CD4-positive, alpha-beta T cell (primary cell): ENCODE results near the gene ADAM8. TPM values are rescaled to one million over a fixed set of nuclear protein-coding genes. Genes with fewer than 3 reads are reported as not detected.

Experiments
- ATAC-seq: fragments of 200-7000 bp; cut with Tn5 transposase; one replicate; pipeline ENCODE4 v1.10.0; 2022; ENCODE audit warnings: mild to moderate bottlenecking; ENCODE audit not compliant: poor library complexity
- CTCF ChIA-PET: fragments of 350-600 bp; sonication (Branson Sonifier 250); formaldehyde crosslinking; loops from one replicate; lab custom pipeline; 2021; ENCODE audit warnings: antibody characterized with exemption, inconsistent platforms; lab: Charles Lee
- POLR2A ChIA-PET: fragments of 350-600 bp; sonication (Branson Sonifier 250); formaldehyde crosslinking; loops from one replicate; lab custom pipeline; 2021; ENCODE audit warnings: antibody characterized with exemption, inconsistent platforms; lab: Charles Lee
- DNase-seq, 14 experiments: peaks; one replicate each; pipeline ENCODE4 v3.0.0-alpha.2; 2013 to 2020; ENCODE audit warnings: mixed read lengths in 2 of 14
- H3K27ac ChIP-seq, 2 donors: one replicate each; pipeline versions ENCODE4 v1.5.1 to v1.7.0; 2013; ENCODE audit warnings: low read length in 2 of 2, low read depth in 1 of 2, mild to moderate bottlenecking in 1 of 2
- H3K27me3 ChIP-seq, 2 experiments: 1 replicate in 1 of 2; 2 replicates in 1 of 2; pipeline versions ENCODE4 v1.6.1 to v1.7.0; 2013; ENCODE audit warnings: low read length in 2 of 2, control low read depth in 1 of 2, mild to moderate bottlenecking in 1 of 2, moderate library complexity in 1 of 2; ENCODE audit not compliant: insufficient read depth in 2 of 2, control insufficient read depth in 1 of 2
- H3K36me3 ChIP-seq: one replicate; pipeline ENCODE4 v1.6.1; 2013; ENCODE audit warnings: low read length, control low read depth; ENCODE audit not compliant: insufficient read depth
- H3K4me1 ChIP-seq: one replicate; pipeline ENCODE4 v1.6.1; 2013; ENCODE audit warnings: low read length, control low read depth; ENCODE audit not compliant: insufficient read depth
- H3K4me3 ChIP-seq: one replicate; pipeline ENCODE4 v1.5.1; 2013; ENCODE audit warnings: mild to moderate bottlenecking, low read length, moderate library complexity
- H3K9me3 ChIP-seq, 2 experiments: 1 replicate in 1 of 2; 2 replicates in 1 of 2; pipeline versions ENCODE4 v1.6.1 to v1.7.0; 2013; ENCODE audit warnings: low read length in 2 of 2, mild to moderate bottlenecking in 2 of 2, control low read depth in 1 of 2, moderate library complexity in 1 of 2; ENCODE audit not compliant: control insufficient read depth in 1 of 2, insufficient read depth in 1 of 2
- H3K27ac Mint-ChIP-seq: one replicate; pipeline ENCODE4 v1.8.0; 2020; ENCODE audit warnings: mixed read lengths
- H3K27me3 Mint-ChIP-seq: one replicate; pipeline ENCODE4 v1.8.0; 2021; ENCODE audit warnings: mixed read lengths
- H3K36me3 Mint-ChIP-seq: one replicate; pipeline ENCODE4 v1.8.0; 2021; ENCODE audit warnings: low read depth, mixed read lengths
- H3K4me1 Mint-ChIP-seq: one replicate; pipeline ENCODE4 v1.8.0; 2021; ENCODE audit warnings: low read depth, mixed read lengths
- H3K4me3 Mint-ChIP-seq: one replicate; pipeline ENCODE4 v1.8.0; 2020; ENCODE audit warnings: mild to moderate bottlenecking, mixed read lengths
- H3K9me3 Mint-ChIP-seq: one replicate; pipeline ENCODE4 v1.8.0; 2020; ENCODE audit warnings: mixed read lengths
- CTCF ChIP-seq: fragments of 200-600 bp; IDR thresholded peaks from one replicate; pipeline ENCODE4 v1.8.0; 2022; ENCODE audit warnings: antibody characterized with exemption, mild to moderate bottlenecking
- intact Hi-C, 2 experiments: fragments of 100-400 bp; cut with DNase I in 1 of 2; cut with micrococcal nuclease in 1 of 2; formaldehyde crosslinking; loops; one replicate each; pipeline versions ENCODE4 v1.15.1 to v1.9.0; 2023 to 2025; cut with DNase I, micrococcal nuclease
- polyA plus RNA-seq, 2 donors: library from polyadenylated mRNA; unstranded; fragments of 120-200 nt; gene quantifications; one replicate each; pipeline ENCODE4 v1.2.1, GENCODE V29; 2013
- total RNA-seq, 174 experiments: library from RNA in 2 of 174; stranded (reverse) in 2 of 174; gene quantifications; one replicate each; pipeline ENCODE4 v1.2.3 and lab custom pipeline; 2021 to 2026

Gene ADAM8
- total RNA-seq (10 to 100 TPM; 95.6 to 95.9 TPM), total RNA-seq (lab: John Stamatoyannopoulos, UW) (41.5 to 280 (median 125) reads per million in 172 experiments)
- polyA plus RNA-seq (2013, experiment 1 of 2): 72.3 TPM
- polyA plus RNA-seq (2013, experiment 2 of 2): 81.3 TPM

- H3K36me3 ChIP-seq: peaks cover 23% of the 10 kb centered on the region
- Mint-ChIP-seq H3K27me3 (no peaks in the 10 kb centered on the region), H3K4me3 (peak within 1 kb of the TSS; percentile 94), H3K4me1 (peaks cover 40% of the 10 kb centered on the region), H3K36me3 (peaks cover 33% of the 10 kb centered on the region), H3K27ac (peak within 1 kb of the TSS; percentile 98), H3K9me3 (no peaks in the 10 kb centered on the region)
- peaks cover 70% of the 10 kb centered on the region for H3K4me1 ChIP-seq
- ATAC-seq: peak; percentile 37
- intact Hi-C loops: loop anchor here in 1 of 2 experiments (1.0 to 5.0 kb wide), 2 partner anchors 16 to 134 kb away; no protein-coding TSS in a partner anchor
- H3K27me3 ChIP-seq: no peaks in the 10 kb centered on the region
- no peak for TF ChIP-seq CTCF
- peak within 1 kb of the TSS; percentile 91 for H3K4me3 ChIP-seq
- no peaks in the 10 kb centered on the region for H3K9me3 ChIP-seq
- ChIA-PET CTCF (interaction anchor here (2.2 to 2.6 kb wide), 2 partner anchors 20 to 31 kb away, joined by 12 to 16 read pairs; no protein-coding TSS in a partner anchor), POLR2A (interaction anchor here (1.0 to 2.5 kb wide), 5 partner anchors 10 to 31 kb away, joined by 3 to 22 read pairs (median 5); no protein-coding TSS in a partner anchor)
- peak; percentile 44 to 86 (median 66) for DNase-seq
- H3K27ac ChIP-seq: peak within 1 kb of the TSS; percentile 86 to 90
Observed at GRCh38 chr10:133276435-133277201, at the start of gene ADAM8. Gene ADAM8 (minus strand): TSS chr10:133276868. CDS start chr10:133276817, 51 bp downstream.

- no peak for TF ChIP-seq CTCF
- peak overlapping the region; percentile 30 for H3K4me3 Mint-ChIP-seq
- POLR2A ChIA-PET: no interaction called here
- Histone ChIP-seq H3K27me3 (peaks cover 42 to 43% of the 10 kb centered on the region in 2 experiments), H3K27ac (no peak overlapping the region), H3K9me3 (peaks cover 0 to 28% of the 10 kb centered on the region in 2 experiments), H3K4me3 (no peak overlapping the region), H3K4me1 (peaks cover 30% of the 10 kb centered on the region), H3K36me3 (no peaks in the 10 kb centered on the region)
- H3K27me3 Mint-ChIP-seq: peaks cover 45% of the 10 kb centered on the region
- peaks cover 12% of the 10 kb centered on the region for H3K4me1 Mint-ChIP-seq
- DNase-seq: no peak
- CTCF ChIA-PET: no interaction called here
- intact Hi-C loops: loop anchor here in 1 of 2 experiments (5.0 kb wide), 2 partner anchors 66 to 111 kb away; partner anchors contain the start of gene MTG1
- H3K36me3 Mint-ChIP-seq: no peaks in the 10 kb centered on the region
- no peak overlapping the region for H3K27ac Mint-ChIP-seq
- ATAC-seq: no peak
- no peaks in the 10 kb centered on the region for H3K9me3 Mint-ChIP-seq
Observed at GRCh38 chr10:133326223-133326551, 49.5 kb upstream of the ADAM8 start.

- peaks cover 30% of the 10 kb centered on the region for H3K4me1 ChIP-seq
- ChIA-PET CTCF (no interaction called here), POLR2A (no interaction called here)
- intact Hi-C loops: loop anchor here in 1 of 2 experiments (5.0 kb wide), 2 partner anchors 67 to 112 kb away; partner anchors contain the start of gene MTG1
- Mint-ChIP-seq H3K27me3 (peaks cover 40% of the 10 kb centered on the region), H3K36me3 (no peaks in the 10 kb centered on the region), H3K4me1 (peaks cover 12% of the 10 kb centered on the region), H3K27ac (peak overlapping the region; percentile 67), H3K4me3 (peak overlapping the region; percentile 88), H3K9me3 (no peaks in the 10 kb centered on the region)
- peak overlapping the region; percentile 34 for H3K4me3 ChIP-seq
- peaks cover 0 to 33% of the 10 kb centered on the region in 2 experiments for H3K9me3 ChIP-seq
- TF ChIP-seq CTCF: no peak
- no peak overlapping the region for H3K27ac ChIP-seq
- no peaks in the 10 kb centered on the region for H3K36me3 ChIP-seq
- ATAC-seq (no peak), DNase-seq (peak in 5 of 14 experiments; percentile 30 to 66 (median 40))
- peaks cover 42 to 43% of the 10 kb centered on the region in 2 experiments for H3K27me3 ChIP-seq
Observed at GRCh38 chr10:133325440-133326222, 49.0 kb upstream of the ADAM8 start.
